ENCODE results near the gene GAL3ST2.

The GAL3ST2 gene

DNA sequence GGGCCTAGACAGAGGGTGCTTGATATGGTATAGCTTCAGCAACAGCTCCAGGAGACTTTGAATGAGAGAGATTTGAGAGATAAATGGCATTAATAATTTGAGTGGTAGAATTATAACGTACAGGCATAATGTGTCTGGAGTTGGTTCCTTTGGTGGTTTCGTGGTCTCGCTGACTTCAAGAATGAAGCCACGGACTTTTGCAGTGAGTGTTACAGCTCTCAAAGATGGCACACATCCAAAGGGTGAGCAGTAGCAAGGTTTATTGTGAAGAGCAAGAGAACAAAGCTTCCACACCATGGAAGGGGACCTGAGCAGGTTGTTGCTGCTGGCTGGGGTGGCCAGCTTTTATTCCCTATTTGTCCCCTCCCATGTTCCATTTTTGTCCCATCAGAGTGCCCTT is 59.0 kb downstream of the GAL3ST2 start:
- H3K36me3 ChIP-seq (ENCODE audit: control insufficient read depth in 5 of 5, insufficient read depth in 5 of 5, low read length in 5 of 5) = no peaks in the 10 kb centered on the region
- H3K27me3 ChIP-seq (ENCODE audit: control insufficient read depth in 5 of 5, insufficient read depth in 4 of 5, low read length in 5 of 5) = no peaks in the 10 kb centered on the region
- H3K4me1 ChIP-seq (ENCODE audit: control insufficient read depth in 5 of 5, insufficient read depth in 5 of 5, low read length in 5 of 5) = no peaks in the 10 kb centered on the region
- no peak overlapping the region for H3K4me3 ChIP-seq (ENCODE audit: low read depth in 1 of 5, low read length in 5 of 5)
- peaks cover 0 to 10% (median 3%) of the 10 kb centered on the region in 5 donors for H3K9me3 ChIP-seq (ENCODE audit: control insufficient read depth in 5 of 5, low read length in 5 of 5)
- H3K27ac ChIP-seq (ENCODE audit: low read depth, low read length) = no peak overlapping the region
- no peak overlapping the region for H3K9ac ChIP-seq (ENCODE audit: low read length in 5 of 5)

- H3K9me3 ChIP-seq (ENCODE audit: control insufficient read depth in 5 of 5, low read length in 5 of 5) = peaks cover 0 to 4% (median 2%) of the 10 kb centered on the region in 5 donors
- no peak overlapping the region for H3K4me3 ChIP-seq (ENCODE audit: low read depth in 1 of 5, low read length in 5 of 5)
- H3K27ac ChIP-seq (ENCODE audit: low read depth, low read length) = no peak overlapping the region
- no peaks in the 10 kb centered on the region for H3K4me1 ChIP-seq (ENCODE audit: control insufficient read depth in 5 of 5, insufficient read depth in 5 of 5, low read length in 5 of 5)
- H3K27me3 ChIP-seq (ENCODE audit: control insufficient read depth in 5 of 5, insufficient read depth in 4 of 5, low read length in 5 of 5) = no peaks in the 10 kb centered on the region
- H3K9ac ChIP-seq (ENCODE audit: low read length in 5 of 5) = no peak overlapping the region
- no peaks in the 10 kb centered on the region for H3K36me3 ChIP-seq (ENCODE audit: control insufficient read depth in 5 of 5, insufficient read depth in 5 of 5, low read length in 5 of 5)
Observed at GRCh38 chr2:241836292-241836691, 59.7 kb downstream of the GAL3ST2 start.

GRCh38 chr2:241837197-241837965 is 60.8 kb downstream of the GAL3ST2 start:
- Histone ChIP-seq H3K4me3 (ENCODE audit: low read depth in 1 of 5, low read length in 5 of 5) (no peak overlapping the region), H3K27ac (ENCODE audit: low read depth, low read length) (no peak overlapping the region), H3K27me3 (ENCODE audit: control insufficient read depth in 5 of 5, insufficient read depth in 4 of 5, low read length in 5 of 5) (no peaks in the 10 kb centered on the region), H3K36me3 (ENCODE audit: control insufficient read depth in 5 of 5, insufficient read depth in 5 of 5, low read length in 5 of 5) (no peaks in the 10 kb centered on the region), H3K9me3 (ENCODE audit: control insufficient read depth in 5 of 5, low read length in 5 of 5) (no peaks in the 10 kb centered on the region), H3K4me1 (ENCODE audit: control insufficient read depth in 5 of 5, insufficient read depth in 5 of 5, low read length in 5 of 5) (peaks cover 0 to 1% (median 0%) of the 10 kb centered on the region in 5 donors), H3K9ac (ENCODE audit: low read length in 5 of 5) (no peak overlapping the region)

DNA sequence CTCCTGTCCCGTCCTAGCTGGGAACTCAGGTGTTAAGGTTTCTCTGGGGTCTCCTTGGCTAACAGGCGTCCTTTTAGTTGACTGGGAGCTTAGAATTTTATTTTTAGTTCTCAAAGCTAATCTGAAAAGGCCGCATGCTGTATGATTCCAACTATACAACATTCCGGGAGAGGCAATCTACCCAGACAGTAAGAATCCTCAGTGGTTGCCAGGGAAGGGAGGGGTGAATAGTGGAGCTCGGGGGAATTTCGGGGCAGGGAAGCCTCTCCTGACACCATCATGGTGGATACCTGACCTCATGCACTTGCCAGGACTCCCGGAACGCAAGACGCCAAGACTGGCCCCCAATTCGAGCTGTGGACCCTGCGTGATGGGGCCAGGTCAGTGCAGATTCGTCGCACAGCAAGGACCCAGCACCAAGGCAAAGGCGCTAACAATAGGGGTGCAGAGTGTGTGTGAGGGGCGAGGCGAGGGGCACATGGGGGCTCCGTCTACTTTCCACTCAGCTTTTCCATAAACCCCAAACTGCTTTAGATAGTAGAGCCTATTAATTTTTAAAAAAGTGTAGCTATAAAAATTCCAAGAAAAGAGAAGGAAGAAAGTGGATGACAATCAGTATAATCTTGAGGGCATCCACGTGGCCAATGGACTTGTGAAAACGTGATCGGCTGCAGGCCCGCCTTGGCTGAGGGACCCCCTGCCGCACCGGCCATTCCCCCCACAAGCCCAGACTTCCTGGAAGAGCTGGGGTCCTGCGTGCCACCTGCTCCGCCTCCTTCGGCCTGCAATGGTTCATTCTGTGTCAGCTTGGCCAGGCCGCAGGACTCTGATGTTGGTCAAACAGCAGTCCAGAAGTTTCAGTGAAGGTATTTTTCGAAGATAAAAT is 64.8 kb downstream of the GAL3ST2 start:
- Histone ChIP-seq H3K4me3 (ENCODE audit: low read depth in 1 of 5, low read length in 5 of 5) (no peak overlapping the region), H3K4me1 (ENCODE audit: control insufficient read depth in 5 of 5, insufficient read depth in 5 of 5, low read length in 5 of 5) (peaks cover 0 to 27% (median 19%) of the 10 kb centered on the region in 5 donors), H3K27ac (ENCODE audit: low read depth, low read length) (no peak overlapping the region), H3K9ac (ENCODE audit: low read length in 5 of 5) (no peak overlapping the region), H3K9me3 (ENCODE audit: control insufficient read depth in 5 of 5, low read length in 5 of 5) (no peaks in the 10 kb centered on the region), H3K27me3 (ENCODE audit: control insufficient read depth in 5 of 5, insufficient read depth in 4 of 5, low read length in 5 of 5) (peaks cover 0 to 2% (median 0%) of the 10 kb centered on the region in 5 donors), H3K36me3 (ENCODE audit: control insufficient read depth in 5 of 5, insufficient read depth in 5 of 5, low read length in 5 of 5) (no peaks in the 10 kb centered on the region)

- no peak overlapping the region for H3K4me3 ChIP-seq (ENCODE audit: low read depth in 1 of 5, low read length in 5 of 5)
- H3K9ac ChIP-seq (ENCODE audit: low read length in 5 of 5) = no peak overlapping the region
- H3K27ac ChIP-seq (ENCODE audit: low read depth, low read length) = no peak overlapping the region
- no peaks in the 10 kb centered on the region for H3K9me3 ChIP-seq (ENCODE audit: control insufficient read depth in 5 of 5, low read length in 5 of 5)
- H3K4me1 ChIP-seq (ENCODE audit: control insufficient read depth in 5 of 5, insufficient read depth in 5 of 5, low read length in 5 of 5) = peaks cover 0 to 27% (median 19%) of the 10 kb centered on the region in 5 donors
- peaks cover 0 to 2% (median 0%) of the 10 kb centered on the region in 5 donors for H3K27me3 ChIP-seq (ENCODE audit: control insufficient read depth in 5 of 5, insufficient read depth in 4 of 5, low read length in 5 of 5)
- no peaks in the 10 kb centered on the region for H3K36me3 ChIP-seq (ENCODE audit: control insufficient read depth in 5 of 5, insufficient read depth in 5 of 5, low read length in 5 of 5)
Observed at GRCh38 chr2:241842067-241842415, 65.4 kb downstream of the GAL3ST2 start.

DNA sequence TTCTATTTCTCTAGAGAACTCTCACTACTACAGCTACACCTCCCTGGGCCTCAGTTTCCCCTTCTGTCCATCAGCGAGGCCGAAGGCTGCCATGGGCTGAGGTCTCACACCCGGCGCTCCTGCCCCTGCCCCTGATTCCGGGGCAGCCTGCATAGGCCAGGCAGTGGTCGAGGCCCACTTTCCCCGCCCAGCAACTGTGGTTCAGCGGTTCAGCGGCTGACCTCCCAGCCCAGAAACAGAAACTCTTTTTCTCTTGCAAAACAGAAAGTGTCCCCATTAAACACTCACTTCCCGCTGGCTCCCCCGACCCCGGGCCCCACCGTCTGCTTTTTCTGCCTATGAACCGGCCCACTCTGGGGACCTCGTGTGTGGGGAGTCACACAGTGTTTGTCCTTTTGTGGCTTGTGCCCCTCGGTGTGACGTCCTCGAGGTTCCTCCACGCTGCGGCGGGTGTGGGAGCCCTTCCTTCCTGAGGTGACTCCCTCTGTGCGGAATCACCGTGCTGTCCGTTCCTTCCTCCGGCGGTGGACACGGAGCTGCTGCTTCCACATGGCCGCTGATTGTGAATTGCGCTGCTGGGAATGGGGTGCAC is 66.1 kb downstream of the GAL3ST2 start:
- Histone ChIP-seq H3K4me1 (ENCODE audit: control insufficient read depth in 5 of 5, insufficient read depth in 5 of 5, low read length in 5 of 5) (peaks cover 0 to 27% (median 19%) of the 10 kb centered on the region in 5 donors), H3K9me3 (ENCODE audit: control insufficient read depth in 5 of 5, low read length in 5 of 5) (no peaks in the 10 kb centered on the region), H3K36me3 (ENCODE audit: control insufficient read depth in 5 of 5, insufficient read depth in 5 of 5, low read length in 5 of 5) (no peaks in the 10 kb centered on the region), H3K4me3 (ENCODE audit: low read depth in 1 of 5, low read length in 5 of 5) (peak overlapping the region in 4 of 5 donors; percentile 17 to 58 (median 48)), H3K27me3 (ENCODE audit: control insufficient read depth in 5 of 5, insufficient read depth in 4 of 5, low read length in 5 of 5) (peaks cover 0 to 2% (median 0%) of the 10 kb centered on the region in 5 donors), H3K9ac (ENCODE audit: low read length in 5 of 5) (peak overlapping the region in 3 of 5 donors; percentile 41 to 61 (median 45)), H3K27ac (ENCODE audit: low read depth, low read length) (peak overlapping the region; percentile 62)

- Histone ChIP-seq H3K4me3 (ENCODE audit: low read depth in 1 of 5, low read length in 5 of 5) (peak overlapping the region in 4 of 5 donors; percentile 17 to 58 (median 48)), H3K27ac (ENCODE audit: low read depth, low read length) (peak overlapping the region; percentile 62), H3K4me1 (ENCODE audit: control insufficient read depth in 5 of 5, insufficient read depth in 5 of 5, low read length in 5 of 5) (peaks cover 0 to 27% (median 19%) of the 10 kb centered on the region in 5 donors), H3K27me3 (ENCODE audit: control insufficient read depth in 5 of 5, insufficient read depth in 4 of 5, low read length in 5 of 5) (peaks cover 0 to 2% (median 0%) of the 10 kb centered on the region in 5 donors), H3K36me3 (ENCODE audit: control insufficient read depth in 5 of 5, insufficient read depth in 5 of 5, low read length in 5 of 5) (no peaks in the 10 kb centered on the region), H3K9me3 (ENCODE audit: control insufficient read depth in 5 of 5, low read length in 5 of 5) (no peaks in the 10 kb centered on the region), H3K9ac (ENCODE audit: low read length in 5 of 5) (peak overlapping the region in 3 of 5 donors; percentile 41 to 61 (median 45))
Observed at GRCh38 chr2:241843321-241844065, 66.9 kb downstream of the GAL3ST2 start.

DNA sequence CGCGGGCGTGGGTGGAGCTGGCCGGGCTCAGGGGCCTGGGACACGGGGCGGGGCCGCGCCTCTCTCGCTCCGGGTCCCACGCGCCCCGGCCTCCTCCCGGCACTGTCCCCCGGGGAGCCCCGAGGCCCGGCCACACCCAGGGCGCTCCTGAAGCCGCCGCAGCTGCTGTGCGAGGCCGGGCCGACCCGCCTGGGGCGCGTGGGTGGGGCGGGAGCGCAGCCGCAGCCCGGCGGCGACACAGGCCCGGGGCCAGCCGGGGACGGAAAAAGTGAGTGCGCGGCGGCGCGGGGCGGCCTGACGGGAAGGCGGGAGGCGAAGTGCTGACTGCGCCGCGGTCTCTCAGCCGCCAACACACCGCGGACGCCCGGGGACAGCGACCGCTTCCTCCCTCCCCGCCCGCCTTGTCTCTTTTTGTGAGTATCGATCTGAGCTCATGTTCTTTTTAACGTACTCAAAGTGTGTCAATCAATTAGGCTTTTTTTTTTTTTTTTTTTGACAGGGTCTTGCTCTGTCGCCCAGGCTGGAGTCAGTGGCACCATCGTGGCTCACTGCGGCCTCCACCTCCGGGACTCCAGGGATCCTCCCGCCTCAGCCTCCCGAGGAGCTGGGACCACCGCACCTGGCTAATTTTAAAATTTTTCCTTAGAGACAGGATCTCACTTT is 67.6 kb downstream of the GAL3ST2 start:
- Histone ChIP-seq H3K9me3 (ENCODE audit: control insufficient read depth in 5 of 5, low read length in 5 of 5) (no peaks in the 10 kb centered on the region), H3K9ac (ENCODE audit: low read length in 5 of 5) (peak overlapping the region in 4 of 5 donors; percentile 8 to 68 (median 61)), H3K36me3 (ENCODE audit: control insufficient read depth in 5 of 5, insufficient read depth in 5 of 5, low read length in 5 of 5) (no peaks in the 10 kb centered on the region), H3K4me1 (ENCODE audit: control insufficient read depth in 5 of 5, insufficient read depth in 5 of 5, low read length in 5 of 5) (peaks cover 0 to 27% (median 19%) of the 10 kb centered on the region in 5 donors), H3K4me3 (ENCODE audit: low read depth in 1 of 5, low read length in 5 of 5) (peak overlapping the region in 4 of 5 donors; percentile 17 to 62 (median 58)), H3K27ac (ENCODE audit: low read depth, low read length) (peak overlapping the region; percentile 41), H3K27me3 (ENCODE audit: control insufficient read depth in 5 of 5, insufficient read depth in 4 of 5, low read length in 5 of 5) (peaks cover 0 to 2% (median 0%) of the 10 kb centered on the region in 5 donors)
